GM18499 (cell line): Measurements from ENCODE around the gene CPAMD8.
"Not testable (repeated sequence)": the region's sequence is repeated elsewhere in the genome, so short reads cannot be mapped to it uniquely, and the experiment has no call there.

Experiments
- ATAC-seq: cut with Tn5 transposase; IDR thresholded peaks from one replicate; pipeline ENCODE4 v1.9.1; 2021; ENCODE audit warnings: moderate number of reproducible peaks; ENCODE audit not compliant: insufficient read depth, unreplicated experiment

Gene CPAMD8

DNA sequence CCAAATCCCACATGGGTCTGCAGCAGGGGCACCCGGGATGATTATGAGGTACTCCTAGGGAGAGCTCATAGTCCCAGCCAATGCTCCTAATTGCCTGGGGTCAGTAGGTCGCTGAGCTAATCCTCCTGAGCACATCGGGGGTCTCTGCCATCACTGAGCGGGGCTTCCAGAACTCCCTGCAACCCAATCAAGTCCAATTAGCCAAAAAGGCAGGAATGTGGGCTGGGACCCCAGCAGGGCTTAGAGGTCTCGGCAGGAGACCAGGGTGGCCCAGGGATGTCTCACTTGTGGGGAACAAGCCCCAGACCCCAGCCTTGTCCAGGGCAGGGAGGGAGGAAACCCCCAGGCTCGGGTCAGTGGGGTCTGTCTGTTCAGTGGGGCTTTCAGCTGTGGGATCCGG lies 17.1 kb upstream of the CPAMD8 start:
- no peak for ATAC-seq

DNA sequence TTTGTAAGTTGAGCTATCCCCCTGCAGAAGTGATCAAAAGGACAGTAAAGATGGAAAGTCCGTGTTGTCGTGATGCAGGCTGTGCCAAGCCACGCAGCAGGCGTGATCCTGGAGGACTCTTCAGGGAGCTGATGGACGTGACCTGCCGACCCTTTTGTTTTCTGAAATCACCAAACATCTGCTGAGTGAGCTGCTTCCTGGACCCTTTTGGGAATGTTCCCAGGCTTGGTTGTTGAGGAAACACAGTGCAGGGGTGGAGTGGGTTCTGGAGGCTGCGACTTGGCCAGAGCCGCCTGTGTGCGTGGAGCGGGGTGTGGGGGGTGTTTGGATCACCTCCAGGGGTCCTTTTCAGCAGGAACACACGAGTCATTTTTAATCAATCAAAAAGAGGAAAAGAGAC lies 15.4 kb upstream of the CPAMD8 start:
- ATAC-seq, result no peak

DNA sequence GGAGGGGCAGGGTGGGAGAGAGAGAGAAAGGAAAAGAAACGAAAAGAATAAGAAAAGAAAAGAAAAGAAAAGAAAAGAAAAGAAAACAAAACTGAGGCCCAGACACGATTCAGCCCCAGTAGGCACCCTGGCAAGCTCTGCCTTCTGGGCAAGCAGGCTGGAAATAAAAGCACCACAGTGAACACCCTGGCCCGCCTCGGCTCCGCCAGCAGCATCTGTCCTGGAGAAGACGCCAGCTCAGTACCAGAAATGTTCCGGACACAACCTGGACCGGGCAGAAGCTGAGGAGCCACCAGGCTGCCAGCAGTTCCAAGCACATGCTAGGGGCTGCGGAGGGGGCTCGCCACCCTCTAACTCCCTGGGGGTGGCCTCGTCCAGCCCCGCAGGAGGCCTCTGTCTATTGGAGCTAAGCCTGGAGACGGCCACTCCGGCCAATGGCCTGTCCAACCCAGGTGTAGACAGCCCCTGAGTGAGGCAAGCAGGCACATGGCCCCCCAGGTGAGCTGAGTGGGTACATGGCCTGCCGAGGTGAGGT lies 11.4 kb upstream of the CPAMD8 start:
- ATAC-seq, result no peak

DNA sequence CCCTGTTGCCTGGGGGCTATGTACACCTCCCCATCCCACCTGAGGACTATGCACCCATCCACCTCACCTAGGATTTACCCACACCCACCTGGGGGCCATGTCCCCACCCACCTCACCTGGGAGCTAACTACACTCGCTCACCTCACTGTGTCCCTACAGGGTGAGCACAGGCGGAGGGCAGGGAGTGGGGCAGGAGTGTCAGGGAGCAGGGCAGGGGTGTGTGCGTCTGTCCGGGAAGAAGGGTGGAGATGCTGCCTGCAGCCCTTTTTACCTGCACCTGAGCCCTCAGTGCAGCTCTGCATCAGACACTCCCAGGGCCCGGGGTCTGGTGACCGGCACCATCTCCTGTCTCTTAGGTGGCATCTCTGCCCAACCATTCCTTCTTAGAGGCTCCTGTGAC lies 10.6 kb upstream of the CPAMD8 start:
- no peak for ATAC-seq

DNA sequence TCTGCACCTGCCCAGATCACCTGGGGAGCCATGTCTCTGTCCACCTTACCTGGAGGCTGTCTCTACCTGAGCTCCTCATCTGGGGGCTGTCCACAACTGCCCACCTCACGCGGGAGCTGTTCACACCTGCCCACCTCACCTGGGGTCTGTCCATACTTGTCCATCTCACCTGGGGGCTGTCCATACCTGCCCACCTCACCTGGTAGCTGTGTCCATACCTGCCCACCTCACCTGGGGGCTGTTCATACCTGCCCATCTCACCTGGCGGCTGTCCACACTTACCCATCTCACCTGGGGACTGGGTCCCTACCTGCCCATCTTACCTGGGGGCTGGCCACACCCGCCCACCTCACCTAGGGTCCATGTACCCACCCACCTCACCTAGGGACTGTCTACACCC lies 10.0 kb upstream of the CPAMD8 start:
- ATAC-seq, result no peak

DNA sequence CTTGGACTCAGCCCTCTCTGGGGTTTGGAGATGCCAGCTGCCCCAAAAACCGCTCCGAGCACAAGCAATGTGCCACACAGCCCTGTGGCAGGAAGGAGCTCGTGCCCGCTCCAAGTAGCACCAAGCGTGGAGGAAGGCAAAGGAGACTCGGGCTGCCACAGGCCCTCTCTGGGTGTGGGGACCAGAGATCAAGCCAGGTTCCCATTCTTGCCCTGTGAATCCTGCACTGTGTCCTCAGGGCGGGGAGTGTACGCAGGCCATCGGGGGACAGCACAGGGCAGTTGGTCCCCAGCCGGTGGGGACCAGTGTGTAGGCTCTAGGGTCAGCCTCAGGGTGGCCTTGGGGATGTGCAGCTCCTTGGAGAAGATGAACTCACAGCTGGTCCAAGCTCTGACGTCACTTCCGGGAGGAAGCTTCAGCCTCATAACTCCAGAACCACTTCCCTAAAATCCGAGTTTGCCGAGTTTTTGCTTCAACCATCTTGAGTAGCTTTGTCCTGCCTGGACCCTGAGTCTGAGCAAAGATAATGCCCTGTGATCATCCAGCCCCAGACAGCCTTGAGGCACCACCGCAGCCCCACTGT lies 9.3 kb upstream of the CPAMD8 start:
- no peak for ATAC-seq

DNA sequence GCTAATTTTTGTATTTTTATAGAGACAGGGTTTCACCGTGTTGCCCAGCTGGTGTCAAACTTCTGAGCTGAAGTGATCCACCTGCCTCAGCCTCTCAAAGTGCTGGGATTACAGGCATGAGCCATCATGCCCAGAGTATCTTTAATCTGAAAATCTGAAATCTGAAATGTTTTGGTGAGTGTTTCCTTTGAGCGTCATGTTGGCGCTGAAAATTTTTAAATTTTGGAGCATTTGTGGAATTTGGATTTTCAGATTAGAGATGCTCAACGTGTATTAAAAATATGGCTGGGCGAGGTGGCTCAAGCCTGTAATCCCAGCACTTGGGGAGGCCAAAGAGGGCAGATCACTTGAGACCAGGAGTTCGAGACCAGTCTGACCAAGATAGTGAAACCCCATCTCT lies 5.1 kb upstream of the CPAMD8 start:
- no peak for ATAC-seq

DNA sequence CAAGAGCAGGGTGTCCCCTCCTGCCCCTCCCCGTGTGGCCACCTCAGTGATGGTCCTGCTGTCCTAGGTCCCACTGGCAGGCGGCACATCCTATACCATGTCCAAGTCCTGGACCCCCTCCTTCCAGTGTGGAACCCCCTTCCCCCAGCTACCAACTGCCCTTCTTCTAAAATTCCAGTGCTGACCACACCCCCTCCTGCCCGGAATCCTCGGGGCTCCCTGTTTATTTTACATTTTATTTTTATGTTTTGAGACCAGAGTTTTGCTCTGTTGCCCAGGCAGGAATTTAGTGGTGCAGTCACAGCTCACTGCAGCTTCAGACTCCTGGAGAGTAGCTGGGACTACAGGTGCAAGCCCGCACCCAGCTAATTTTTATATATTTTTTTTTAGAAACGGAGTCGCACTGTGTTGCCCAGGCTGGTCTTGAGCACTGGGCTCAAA lies 945 bp upstream of the CPAMD8 start:
- ATAC-seq, result no peak

DNA sequence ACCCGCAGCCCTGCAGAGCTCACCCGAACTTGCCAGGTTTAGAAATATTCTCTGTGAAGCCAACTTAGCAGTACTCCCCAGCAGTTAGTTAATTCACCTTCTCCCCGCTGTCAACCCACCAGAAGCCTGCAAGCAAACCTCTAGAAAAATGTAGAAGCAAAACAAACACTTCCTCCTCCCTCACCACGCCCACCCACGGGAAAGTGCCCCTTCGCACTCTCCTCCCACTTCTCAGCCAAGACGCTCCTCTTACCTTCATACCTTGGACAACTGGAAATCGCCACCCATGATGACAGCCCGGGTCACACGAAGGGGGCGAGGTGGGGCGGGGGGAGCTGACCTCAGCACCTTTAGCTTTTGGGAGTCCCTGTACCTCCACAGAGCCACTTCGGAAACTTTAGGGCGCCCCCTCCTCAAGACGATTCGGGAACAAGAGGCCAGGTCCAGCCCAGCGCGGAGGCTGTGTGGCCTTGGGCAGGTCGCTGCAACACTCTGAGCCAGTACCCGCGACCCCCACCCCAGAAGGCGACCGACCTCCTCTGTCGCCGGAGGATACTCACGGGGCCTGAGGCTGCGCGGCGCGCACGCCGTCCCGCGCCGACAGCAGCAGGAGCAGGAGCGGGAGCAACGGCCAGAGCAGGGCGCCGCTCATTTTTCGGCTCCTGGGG lies 485 bp downstream of the CPAMD8 start:
- no peak for ATAC-seq

DNA sequence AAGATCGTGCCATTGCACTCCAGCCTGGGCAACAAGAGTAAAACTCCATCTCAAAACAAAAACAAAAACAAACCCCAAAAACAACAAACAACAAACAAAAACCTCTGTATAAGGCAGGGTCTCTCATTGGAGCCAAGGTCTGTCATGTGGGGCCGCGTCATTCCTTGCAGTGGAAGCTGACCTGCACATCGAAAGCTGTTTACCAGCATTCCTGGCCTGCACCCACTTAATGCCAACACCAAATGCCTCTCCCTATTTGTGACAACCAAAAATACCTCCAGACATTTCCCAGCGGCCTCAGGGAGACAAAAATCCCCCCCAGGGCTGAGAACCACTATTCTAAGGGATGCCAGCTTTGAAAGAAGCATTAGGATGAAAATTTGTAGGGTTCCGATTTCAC lies 1.2 kb downstream of the CPAMD8 start:
- ATAC-seq, result no peak

DNA sequence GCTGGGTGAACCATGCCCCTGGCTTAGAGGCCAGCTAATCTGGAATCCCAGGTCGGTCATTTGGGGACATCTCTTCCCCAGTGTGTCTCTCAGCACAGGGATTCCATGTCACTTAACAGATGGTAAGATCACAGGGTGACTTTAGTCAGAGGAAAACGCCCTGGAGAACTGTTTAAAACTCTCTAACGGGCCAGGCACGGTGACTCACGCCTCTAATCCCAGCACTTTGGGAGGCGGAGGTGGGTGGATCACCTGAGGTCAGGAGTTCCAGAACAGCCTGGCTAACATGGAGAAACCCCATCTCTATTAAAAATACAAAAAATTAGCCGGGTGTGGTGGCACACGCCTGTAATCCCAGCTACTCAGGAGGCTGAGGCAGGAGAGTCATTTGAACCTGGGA lies 1.7 kb downstream of the CPAMD8 start:
- not testable (repeated sequence) for ATAC-seq

DNA sequence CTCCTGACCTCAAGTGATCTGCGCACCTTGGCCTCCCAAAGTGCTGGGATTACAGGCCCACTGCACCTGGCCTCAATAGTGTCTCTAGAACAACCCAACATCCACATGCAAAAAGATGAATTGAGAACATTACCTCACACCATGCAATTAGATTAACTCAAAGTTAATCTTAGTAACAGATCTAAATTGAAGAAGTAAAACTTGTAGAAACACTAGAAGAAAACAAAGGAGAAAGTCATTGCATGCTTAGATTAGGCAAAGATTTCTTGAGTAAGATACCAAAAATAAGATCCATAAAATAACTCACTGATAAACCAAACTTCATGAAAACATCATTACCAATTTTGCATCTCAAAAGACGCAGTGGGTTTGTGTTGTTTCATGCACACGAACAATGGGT lies 2.8 kb downstream of the CPAMD8 start:
- no peak for ATAC-seq

DNA sequence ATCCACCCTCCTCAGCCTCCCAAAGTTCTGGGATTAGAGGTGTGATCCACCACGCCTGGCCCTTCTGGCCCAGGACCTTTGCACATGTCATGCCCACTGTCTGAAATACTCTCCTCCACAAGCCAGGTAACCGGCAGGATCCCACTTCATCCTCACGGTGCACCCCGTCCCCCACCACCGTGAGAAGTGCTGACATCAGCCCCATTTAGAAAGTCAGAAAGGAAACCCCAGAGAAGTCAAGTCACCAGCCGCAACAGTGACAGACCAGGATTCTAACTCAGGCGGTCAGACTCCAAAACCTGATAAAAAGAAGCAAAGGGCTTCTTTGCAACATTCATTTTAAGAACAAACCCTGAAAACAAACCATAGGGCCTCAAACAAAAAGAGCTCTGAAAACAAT lies 3.9 kb downstream of the CPAMD8 start:
- no peak for ATAC-seq

DNA sequence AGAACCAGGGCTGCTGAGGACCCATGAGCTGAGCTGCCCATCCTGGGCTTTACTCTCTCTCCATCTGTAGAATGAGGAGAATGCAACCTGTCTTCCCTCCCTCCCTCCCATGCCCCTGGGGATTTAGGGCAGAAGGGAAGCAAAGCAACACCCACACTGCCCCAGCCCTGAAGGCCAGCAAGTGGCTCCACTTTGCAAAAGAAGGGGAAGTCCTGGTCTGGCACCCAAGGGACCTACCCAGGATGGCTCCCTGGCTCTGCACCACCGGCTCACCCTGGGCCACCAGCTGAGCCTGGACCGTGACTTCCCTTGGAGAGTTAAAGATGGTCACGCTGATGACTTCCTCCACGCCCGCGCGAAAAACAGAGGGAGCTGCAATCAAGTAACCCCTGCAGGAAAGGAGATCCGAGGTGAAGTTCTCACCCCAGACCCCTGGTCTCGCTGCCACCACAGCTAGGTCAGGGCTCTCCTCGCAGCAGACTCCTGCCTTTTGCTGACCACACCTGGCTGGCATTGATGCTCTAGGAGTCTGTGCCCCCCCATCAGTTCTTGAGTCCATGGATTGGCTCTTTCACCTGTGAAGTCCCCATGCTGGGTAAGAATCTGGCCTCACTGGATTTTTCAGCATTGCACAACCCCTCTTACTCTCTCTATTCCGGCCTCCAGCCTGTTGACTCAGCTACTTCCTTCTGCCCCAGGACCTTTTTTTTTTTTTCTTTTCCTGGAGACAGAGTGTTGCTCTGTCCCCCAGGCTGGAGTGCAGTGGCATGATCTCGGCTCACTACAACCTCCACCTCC lies 4.6 kb downstream of the CPAMD8 start:
- no peak for ATAC-seq

DNA sequence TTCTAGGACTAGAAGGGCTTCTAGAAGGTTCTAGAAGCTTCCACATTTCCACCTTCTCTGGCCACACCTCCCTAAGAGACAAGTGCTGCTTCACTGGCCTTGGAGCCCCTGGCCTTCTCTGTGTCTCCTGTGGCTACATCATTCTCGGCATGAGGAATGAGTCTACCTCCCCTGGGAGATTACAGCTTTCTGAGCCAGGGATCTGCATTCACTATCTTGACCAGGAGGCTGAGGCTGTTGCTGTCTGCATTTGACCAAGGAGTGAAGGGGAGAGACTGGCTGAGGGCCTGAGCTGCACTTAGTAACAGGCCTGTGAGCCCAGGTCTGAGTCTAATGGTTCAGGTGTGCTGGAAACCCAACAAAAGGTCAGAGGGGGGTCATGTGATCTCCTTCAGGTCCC lies 5.3 kb downstream of the CPAMD8 start:
- no peak for ATAC-seq

DNA sequence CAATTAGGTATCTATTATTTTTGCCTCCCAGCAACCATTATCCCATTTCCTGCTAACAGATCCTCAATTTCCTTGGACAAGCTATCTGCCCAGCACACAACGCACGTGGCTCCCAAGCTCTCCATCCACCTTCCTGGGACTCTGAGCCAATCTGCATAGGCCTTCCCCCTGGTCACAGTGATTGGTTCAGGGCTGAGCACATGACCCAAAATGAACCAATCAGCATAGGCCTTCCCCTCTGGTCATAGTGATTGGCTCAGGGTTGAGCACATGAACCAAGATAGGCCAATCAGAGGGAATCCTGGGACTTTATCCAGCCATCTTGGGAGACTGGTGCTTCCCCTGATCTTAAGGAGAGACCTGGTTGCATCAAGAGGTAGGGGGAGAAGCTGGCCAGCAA lies 5.8 kb downstream of the CPAMD8 start:
- ATAC-seq, result no peak

DNA sequence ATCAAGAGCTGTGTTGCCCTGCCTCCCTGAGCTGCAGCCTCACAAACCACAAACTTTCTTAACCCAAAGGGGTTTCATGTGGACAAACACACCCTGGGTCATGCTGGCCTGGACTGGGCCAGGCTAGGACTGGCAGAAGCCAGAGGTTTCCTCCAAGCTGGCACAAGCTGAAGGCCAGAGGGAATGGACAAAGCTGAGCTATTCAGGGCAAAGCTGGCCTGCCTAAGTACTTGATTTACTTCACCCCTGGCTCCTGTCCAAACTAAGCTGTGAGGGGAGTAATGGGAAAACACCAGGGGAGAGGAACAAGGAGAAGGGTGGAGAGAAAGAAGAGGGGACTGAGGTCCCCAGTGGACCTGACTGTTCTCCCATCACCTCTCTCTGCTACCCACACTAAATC lies 6.2 kb downstream of the CPAMD8 start:
- ATAC-seq, result no peak

DNA sequence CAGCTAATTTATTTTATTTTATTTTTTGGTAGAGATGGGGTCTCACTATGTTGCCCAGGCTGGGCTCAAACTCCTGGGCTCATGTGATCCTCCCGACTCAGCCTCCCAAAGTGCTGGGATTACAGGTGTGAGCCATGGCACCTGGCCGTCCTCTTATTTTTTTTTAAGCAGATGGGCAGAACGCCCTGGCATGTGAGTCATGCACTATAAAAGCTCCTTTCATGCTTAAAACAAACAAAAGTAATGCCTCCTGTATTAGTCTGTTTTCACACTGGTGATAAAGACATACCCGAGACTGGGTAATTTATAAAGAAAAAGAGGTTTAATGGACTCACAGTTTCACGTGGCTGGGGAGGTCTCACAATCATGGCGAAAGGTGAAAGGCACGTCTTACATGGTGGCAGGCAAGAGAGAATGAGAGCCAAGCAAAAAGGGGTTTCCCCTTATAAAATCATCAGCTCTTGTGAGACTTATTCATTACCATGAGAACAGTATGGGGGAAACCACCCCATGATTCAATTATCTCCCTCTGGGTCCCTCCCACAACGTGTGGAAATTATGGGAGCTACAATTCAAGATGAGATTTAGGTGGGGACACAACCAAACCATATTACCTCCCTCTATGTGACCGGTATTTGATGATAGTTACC lies 12.3 kb downstream of the CPAMD8 start:
- not testable (repeated sequence) for ATAC-seq

DNA sequence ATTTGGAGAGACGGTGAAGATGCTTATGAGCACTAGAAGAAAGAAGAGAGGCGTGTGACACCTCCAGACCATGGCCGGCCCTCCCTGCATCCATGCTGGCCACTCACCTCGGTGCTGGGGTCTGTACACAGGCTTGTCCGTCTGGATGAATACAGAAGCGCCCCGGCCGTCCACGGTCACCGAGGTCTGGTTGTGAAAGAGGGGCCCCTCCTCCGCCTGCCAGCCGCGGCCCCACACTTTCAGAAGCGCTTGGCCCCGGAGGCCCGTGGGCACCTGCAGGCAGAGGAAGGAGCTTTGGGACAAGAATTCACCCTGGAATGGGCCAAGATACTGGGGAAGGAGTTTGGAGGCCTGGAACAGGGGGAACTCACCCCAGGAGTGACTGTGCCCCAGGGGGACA lies 15.1 kb downstream of the CPAMD8 start:
- no peak for ATAC-seq

DNA sequence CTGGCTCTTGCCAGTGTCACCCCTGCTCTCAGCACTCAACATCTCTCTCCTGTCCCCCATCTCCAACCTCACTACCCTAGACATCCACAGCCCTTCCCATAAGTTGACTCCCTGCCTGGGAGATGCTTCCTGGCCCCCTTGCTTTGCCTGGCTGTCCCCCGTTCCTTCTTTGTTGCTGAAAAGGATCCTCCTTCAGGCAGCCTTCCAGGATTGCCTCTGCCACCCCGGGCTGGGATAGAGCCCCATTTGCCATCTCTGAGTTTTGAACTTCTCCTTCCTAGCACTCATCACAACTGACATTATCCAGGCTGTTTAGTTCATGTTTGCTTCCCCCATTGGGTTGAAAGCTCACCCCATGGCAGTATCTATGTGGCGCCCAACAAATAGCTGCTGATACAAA lies 20.0 kb downstream of the CPAMD8 start:
- no peak for ATAC-seq

DNA sequence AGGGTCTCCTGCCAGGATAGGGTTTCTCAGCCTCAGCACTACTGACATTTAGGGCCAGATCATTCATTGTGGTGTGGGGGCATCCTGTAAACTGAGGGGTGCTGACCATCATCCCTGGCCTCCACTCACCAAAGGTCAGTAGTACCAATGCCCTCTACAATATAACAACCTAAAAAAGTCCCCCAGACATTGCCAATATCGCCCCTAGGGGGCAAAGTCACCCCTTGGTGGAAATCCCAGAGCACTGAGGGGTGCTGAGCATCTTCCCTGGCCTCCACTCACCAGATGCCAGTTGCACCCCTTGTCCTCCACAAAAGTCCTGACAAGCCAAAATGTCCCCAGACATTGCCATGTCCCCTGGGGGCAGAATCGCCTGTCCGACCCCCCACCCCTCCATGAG lies 21.6 kb downstream of the CPAMD8 start:
- ATAC-seq, result no peak
